Kidney (tissue), 14 donors: ENCODE results near the gene ZNF683. TPM values are rescaled to one million over a fixed set of nuclear protein-coding genes. Genes with fewer than 3 reads are reported as not detected.

Experiments used
- DNase-seq, 5 donors: peaks; one replicate each; pipeline ENCODE4 v3.0.0-alpha.2; 2013 to 2020
- FAIRE-seq: peaks from 2 replicates; lab custom pipeline; 2012; peaks lifted over from hg19 to GRCh38; lab: Jason Lieb, UNC
- H3K27ac ChIP-seq, 2 donors: one replicate each; pipeline ENCODE4 v1.7.0; 2013; ENCODE audit warnings: low read depth in 2 of 2, low read length in 2 of 2, inconsistent platforms in 1 of 2
- H3K27me3 ChIP-seq: one replicate; pipeline ENCODE4 v1.7.1; 2013; ENCODE audit warnings: low read length, inconsistent platforms; ENCODE audit not compliant: control insufficient read depth, insufficient read depth
- H3K36me3 ChIP-seq, 3 donors: one replicate each; pipeline versions ENCODE4 v1.7.0 to v1.7.1; 2013; ENCODE audit warnings: low read length in 3 of 3, control low read depth in 1 of 3, inconsistent platforms in 1 of 3; ENCODE audit not compliant: insufficient read depth in 3 of 3, control insufficient read depth in 2 of 3
- H3K4me1 ChIP-seq, 3 donors: one replicate each; pipeline versions ENCODE4 v1.7.0 to v1.7.1; 2013; ENCODE audit warnings: low read length in 3 of 3, inconsistent platforms in 1 of 3, low read depth in 1 of 3; ENCODE audit not compliant: control insufficient read depth in 2 of 3, insufficient read depth in 2 of 3
- H3K4me3 ChIP-seq, 3 donors: one replicate each; pipeline versions ENCODE4 v1.7.0 to v1.8.1; 2013; ENCODE audit warnings: low read length in 3 of 3, control low read depth in 1 of 3, inconsistent platforms in 1 of 3
- H3K9ac ChIP-seq, 3 donors: one replicate each; pipeline versions ENCODE4 v1.7.0 to v1.7.1; 2013; ENCODE audit warnings: low read length in 3 of 3, control low read depth in 1 of 3, inconsistent platforms in 1 of 3
- H3K9me3 ChIP-seq, 3 donors: one replicate each; pipeline versions ENCODE4 v1.7.0 to v1.7.1; 2013; ENCODE audit warnings: low read length in 3 of 3, control low read depth in 1 of 3, inconsistent platforms in 1 of 3; ENCODE audit not compliant: control insufficient read depth in 2 of 3, insufficient read depth in 1 of 3
- CTCF ChIP-seq: IDR thresholded peaks from 3 replicates; pipeline ENCODE4 v1.5.1; 2012; ENCODE audit warnings: mild to moderate bottlenecking, moderate library complexity, borderline replicate concordance; ENCODE audit not compliant: insufficient read depth; ENCODE audit errors: extremely low read depth
- intact Hi-C: fragments of 100-400 bp; cut with DNase I; formaldehyde crosslinking; loops from one replicate; pipeline ENCODE4 v1.11.1; 2022
- polyA plus RNA-seq: library from polyadenylated mRNA; stranded (reverse); fragments of 350-450 nt; fragmentation: Illumina TruSeq; extraction: RNeasy Lipid Tissue Mini Kit (QIAGEN cat#74804); gene quantifications from one replicate; pipeline ENCODE4 v1.2.3, GENCODE V29; 2014; ENCODE audit warnings: low read depth, low replicate concordance; ENCODE audit not compliant: insufficient read depth
- total RNA-seq: library from RNA; stranded (reverse); fragmentation: NEBNext Ultra II Directional; extraction: Animal tissue kit (Norgen Biotek cat#: 25700); gene quantifications from one replicate; pipeline ENCODE4 v1.2.1, GENCODE V29; 2021
- donor health status: control.
- donor health status: control.
- donor health status: control.
- donor health status: control.
- donor health status: control.
- donor health status: DM: yes; HTN: yes; CAD: no.
- donor health status: Normal renal cell carcinoma (clear cell type).

Gene ZNF683
- total and polyA plus RNA-seq, 2 donors from 2014 or later, result 0.25 TPM; not detected in 1

GRCh38 chr1:26360807-26361604, 11.5 kb downstream of the ZNF683 start:
- Histone ChIP-seq H3K9me3 (no peaks in the 10 kb centered on the region), H3K4me1 (peaks cover 0 to 2% (median 0%) of the 10 kb centered on the region in 3 donors), H3K4me3 (no peak overlapping the region), H3K27ac (no peak overlapping the region), H3K9ac (no peak overlapping the region), H3K27me3 (peaks cover 12% of the 10 kb centered on the region), H3K36me3 (no peaks in the 10 kb centered on the region)
- FAIRE-seq (no peak), DNase-seq (peak in 1 of 5 donors; percentile 37)
- intact Hi-C loops, result no loop called here
- no peak for TF ChIP-seq CTCF

GRCh38 chr1:26359981-26360806, 12.4 kb downstream of the ZNF683 start:
- DNase-seq, result peak in 3 of 5 donors; percentile 46 to 74 (median 48)
- TF ChIP-seq CTCF, result no peak
- intact Hi-C loops, result no loop called here
- Histone ChIP-seq H3K9ac (no peak overlapping the region), H3K9me3 (no peaks in the 10 kb centered on the region), H3K4me3 (no peak overlapping the region), H3K27me3 (peaks cover 12% of the 10 kb centered on the region), H3K4me1 (peaks cover 0 to 2% (median 0%) of the 10 kb centered on the region in 3 donors), H3K27ac (no peak overlapping the region), H3K36me3 (no peaks in the 10 kb centered on the region)
- FAIRE-seq, result no peak

GRCh38 chr1:26358411-26359384, 13.9 kb downstream of the ZNF683 start:
- no peaks in the 10 kb centered on the region for H3K9me3 ChIP-seq
- peaks cover 0 to 2% (median 0%) of the 10 kb centered on the region in 3 donors for H3K4me1 ChIP-seq
- intact Hi-C loops, result no loop called here
- H3K36me3 ChIP-seq, result no peaks in the 10 kb centered on the region
- H3K27me3 ChIP-seq, result peaks cover 12% of the 10 kb centered on the region
- no peak overlapping the region for H3K27ac ChIP-seq
- no peak overlapping the region for H3K9ac ChIP-seq
- DNase-seq (peak in 1 of 5 donors; percentile 27), FAIRE-seq (no peak)
- no peak for TF ChIP-seq CTCF
- no peak overlapping the region for H3K4me3 ChIP-seq
